ENCODE data around the gene MRPS34. TPM values are rescaled to one million over a fixed set of nuclear protein-coding genes. Genes with fewer than 3 reads are reported as not detected.
A peak's percentile ranks its signal among the peaks of the same experiment; 100 is the strongest.

Gene MRPS34
- total and polyA plus RNA-seq, 3 experiments from 2014 or later = 155 to 176 (median 172) TPM

GRCh38 chr16:1781758-1782407 lies 8.9 kb upstream of the MRPS34 start:
- ChIA-PET CTCF (interaction anchor here (0.8 to 3.5 kb wide), 10 partner anchors 9 to 183 kb away, joined by 3 to 24 read pairs (median 6); partner anchors contain the start of genes EME2, MAPK8IP3, MRPS34 and RPS2), POLR2A (interaction anchor here (0.8 to 3.1 kb wide), 16 partner anchors 9 to 432 kb away, joined by 3 to 52 read pairs (median 8); partner anchors contain the start of genes EME2, FAHD1, HAGH and JPT2)
- Mint-ChIP-seq H3K4me3 (peak overlapping the region; percentile 80 to 95 (median 92)), H3K4me1 (peaks cover 18 to 51% (median 26%) of the 10 kb centered on the region in 3 donors), H3K27ac (peak overlapping the region; percentile 65 to 96 (median 86)), H3K27me3 (peaks cover 0 to 2% of the 10 kb centered on the region in 2 donors), H3K9me3 (no peaks in the 10 kb centered on the region), H3K36me3 (peaks cover 0 to 46% (median 0%) of the 10 kb centered on the region in 3 donors)
- H3K4me1 ChIP-seq (ENCODE audit: insufficient read depth, low read length) = peaks cover 35% of the 10 kb centered on the region
- H3K9me3 ChIP-seq (ENCODE audit: low read length) = no peaks in the 10 kb centered on the region
- DNase-seq = peak in 2 of 5 donors; percentile 24 to 35
- no peaks in the 10 kb centered on the region for H3K27me3 ChIP-seq (ENCODE audit: insufficient read depth, low read length, poor library complexity, severe bottlenecking)
- H3K27ac ChIP-seq (ENCODE audit: low read depth, low read length) = peak overlapping the region; percentile 86
- H3K36me3 ChIP-seq (ENCODE audit: insufficient read depth, low read length) = peaks cover 1% of the 10 kb centered on the region
- peak overlapping the region; percentile 82 for H3K4me3 ChIP-seq (ENCODE audit: low read length)

GRCh38 chr16:1781254-1781653 lies 8.3 kb upstream of the MRPS34 start:
- peak overlapping the region; percentile 73 to 92 (median 84) for H3K4me3 Mint-ChIP-seq
- Histone ChIP-seq H3K27me3 (ENCODE audit: insufficient read depth, low read length, poor library complexity, severe bottlenecking) (no peaks in the 10 kb centered on the region), H3K36me3 (ENCODE audit: insufficient read depth, low read length) (no peaks in the 10 kb centered on the region), H3K4me3 (ENCODE audit: low read length) (peak overlapping the region; percentile 82), H3K27ac (ENCODE audit: low read depth, low read length) (peak overlapping the region; percentile 86), H3K9me3 (ENCODE audit: low read length) (no peaks in the 10 kb centered on the region), H3K4me1 (ENCODE audit: insufficient read depth, low read length) (peaks cover 35% of the 10 kb centered on the region)
- no peak for DNase-seq
- H3K27ac Mint-ChIP-seq = peak overlapping the region; percentile 65 to 96 (median 86)
- POLR2A ChIA-PET = interaction anchor here (1.1 to 3.1 kb wide), 6 partner anchors 9 to 433 kb away, joined by 3 to 52 read pairs (median 10); partner anchors contain the start of genes EME2, FAHD1, HAGH and JPT2
- H3K4me1 Mint-ChIP-seq = peaks cover 18 to 48% (median 26%) of the 10 kb centered on the region in 3 donors
- H3K9me3 Mint-ChIP-seq = no peaks in the 10 kb centered on the region
- CTCF ChIA-PET = interaction anchor here (1.7 to 3.5 kb wide), 2 partner anchors 8 to 184 kb away, joined by 8 to 24 read pairs; partner anchors contain the start of genes EME2, MRPS34 and RPS2
- H3K27me3 Mint-ChIP-seq = peaks cover 0 to 2% of the 10 kb centered on the region in 2 donors
- peaks cover 0 to 47% (median 0%) of the 10 kb centered on the region in 3 donors for H3K36me3 Mint-ChIP-seq

GRCh38 chr16:1780677-1781072 lies 7.7 kb upstream of the MRPS34 start:
- peaks cover 0 to 2% of the 10 kb centered on the region in 2 donors for H3K27me3 Mint-ChIP-seq
- Histone ChIP-seq H3K36me3 (ENCODE audit: insufficient read depth, low read length) (no peaks in the 10 kb centered on the region), H3K4me1 (ENCODE audit: insufficient read depth, low read length) (peaks cover 32% of the 10 kb centered on the region), H3K4me3 (ENCODE audit: low read length) (no peak overlapping the region), H3K9me3 (ENCODE audit: low read length) (no peaks in the 10 kb centered on the region), H3K27me3 (ENCODE audit: insufficient read depth, low read length, poor library complexity, severe bottlenecking) (no peaks in the 10 kb centered on the region), H3K27ac (ENCODE audit: low read depth, low read length) (no peak overlapping the region)
- H3K4me3 Mint-ChIP-seq = peak overlapping the region in 6 of 7 donors; percentile 73 to 89 (median 81)
- POLR2A ChIA-PET = interaction anchor here (1.1 kb wide), 1 partner anchor 103 kb away, joined by 3 read pairs; the partner anchor contains the start of gene JPT2
- DNase-seq = no peak
- peak overlapping the region in 6 of 8 donors; percentile 17 to 93 (median 75) for H3K27ac Mint-ChIP-seq
- peaks cover 18 to 44% (median 26%) of the 10 kb centered on the region in 3 donors for H3K4me1 Mint-ChIP-seq
- CTCF ChIA-PET = interaction anchor here (0.6 kb wide), 1 partner anchor 77 kb away, joined by 3 read pairs; no protein-coding TSS in a partner anchor
- H3K9me3 Mint-ChIP-seq = no peaks in the 10 kb centered on the region
- peaks cover 0 to 47% (median 0%) of the 10 kb centered on the region in 3 donors for H3K36me3 Mint-ChIP-seq

GRCh38 chr16:1779741-1780676 lies 7.1 kb upstream of the MRPS34 start:
- H3K4me3 Mint-ChIP-seq = peak overlapping the region in 6 of 7 donors; percentile 61 to 89 (median 81)
- ChIA-PET CTCF (interaction anchor here (0.6 kb wide), 1 partner anchor 76 kb away, joined by 3 read pairs; no protein-coding TSS in a partner anchor), POLR2A (no interaction called here)

GRCh38 chr16:1779234-1779701 lies 6.3 kb upstream of the MRPS34 start:
- Mint-ChIP-seq H3K36me3 (peaks cover 0 to 42% (median 0%) of the 10 kb centered on the region in 3 donors), H3K4me1 (peaks cover 13 to 43% (median 21%) of the 10 kb centered on the region in 3 donors), H3K4me3 (peak overlapping the region in 1 of 7 donors; percentile 62), H3K9me3 (no peaks in the 10 kb centered on the region), H3K27ac (peak overlapping the region in 2 of 8 donors; percentile 12 to 50), H3K27me3 (peaks cover 0 to 2% of the 10 kb centered on the region in 2 donors)
- Histone ChIP-seq H3K4me1 (ENCODE audit: insufficient read depth, low read length) (peaks cover 30% of the 10 kb centered on the region), H3K9me3 (ENCODE audit: low read length) (no peaks in the 10 kb centered on the region), H3K27me3 (ENCODE audit: insufficient read depth, low read length, poor library complexity, severe bottlenecking) (no peaks in the 10 kb centered on the region), H3K27ac (ENCODE audit: low read depth, low read length) (no peak overlapping the region), H3K4me3 (ENCODE audit: low read length) (no peak overlapping the region), H3K36me3 (ENCODE audit: insufficient read depth, low read length) (no peaks in the 10 kb centered on the region)
- CTCF ChIA-PET = no interaction called here
- POLR2A ChIA-PET = no interaction called here
- DNase-seq = no peak

More at GRCh38 chr16:1779741-1780676, 7.1 kb upstream of the MRPS34 start:
- H3K9me3 Mint-ChIP-seq = no peaks in the 10 kb centered on the region
- H3K4me1 Mint-ChIP-seq = peaks cover 13 to 39% (median 23%) of the 10 kb centered on the region in 3 donors
- Histone ChIP-seq H3K4me1 (ENCODE audit: insufficient read depth, low read length) (peaks cover 27% of the 10 kb centered on the region), H3K4me3 (ENCODE audit: low read length) (no peak overlapping the region), H3K36me3 (ENCODE audit: insufficient read depth, low read length) (no peaks in the 10 kb centered on the region), H3K9me3 (ENCODE audit: low read length) (no peaks in the 10 kb centered on the region), H3K27ac (ENCODE audit: low read depth, low read length) (no peak overlapping the region), H3K27me3 (ENCODE audit: insufficient read depth, low read length, poor library complexity, severe bottlenecking) (no peaks in the 10 kb centered on the region)
- peaks cover 0 to 43% (median 0%) of the 10 kb centered on the region in 3 donors for H3K36me3 Mint-ChIP-seq
- DNase-seq = peak in 1 of 5 donors; percentile 48
- H3K27ac Mint-ChIP-seq = peak overlapping the region in 3 of 8 donors; percentile 17 to 85 (median 50)
- H3K27me3 Mint-ChIP-seq = peaks cover 0 to 2% of the 10 kb centered on the region in 2 donors

- Histone ChIP-seq H3K36me3 (ENCODE audit: insufficient read depth, low read length) (no peaks in the 10 kb centered on the region), H3K9me3 (ENCODE audit: low read length) (no peaks in the 10 kb centered on the region), H3K4me3 (ENCODE audit: low read length) (no peak overlapping the region), H3K27me3 (ENCODE audit: insufficient read depth, low read length, poor library complexity, severe bottlenecking) (no peaks in the 10 kb centered on the region), H3K4me1 (ENCODE audit: insufficient read depth, low read length) (peaks cover 32% of the 10 kb centered on the region), H3K27ac (ENCODE audit: low read depth, low read length) (no peak overlapping the region)
- no peak for DNase-seq
- Mint-ChIP-seq H3K27ac (peak overlapping the region in 2 of 8 donors; percentile 12 to 54), H3K9me3 (no peaks in the 10 kb centered on the region), H3K4me3 (peak overlapping the region in 1 of 7 donors; percentile 62), H3K36me3 (peaks cover 0 to 42% (median 0%) of the 10 kb centered on the region in 3 donors), H3K4me1 (peaks cover 15 to 40% (median 17%) of the 10 kb centered on the region in 3 donors), H3K27me3 (peaks cover 0 to 2% of the 10 kb centered on the region in 2 donors)
- ChIA-PET CTCF (no interaction called here), POLR2A (no interaction called here)
These were observed 5.6 kb upstream of the MRPS34 start for GRCh38 chr16:1778200-1779179.

Data from CD8-positive, alpha-beta memory T cell (primary cell).